ENCODE measurements around the gene ACOX1. TPM values are rescaled to one million over a fixed set of nuclear protein-coding genes. Genes with fewer than 3 reads are reported as not detected.

ACOX1 gene
- 10 to 100 TPM; 22.5 to 37.6 TPM for total RNA-seq

DNA sequence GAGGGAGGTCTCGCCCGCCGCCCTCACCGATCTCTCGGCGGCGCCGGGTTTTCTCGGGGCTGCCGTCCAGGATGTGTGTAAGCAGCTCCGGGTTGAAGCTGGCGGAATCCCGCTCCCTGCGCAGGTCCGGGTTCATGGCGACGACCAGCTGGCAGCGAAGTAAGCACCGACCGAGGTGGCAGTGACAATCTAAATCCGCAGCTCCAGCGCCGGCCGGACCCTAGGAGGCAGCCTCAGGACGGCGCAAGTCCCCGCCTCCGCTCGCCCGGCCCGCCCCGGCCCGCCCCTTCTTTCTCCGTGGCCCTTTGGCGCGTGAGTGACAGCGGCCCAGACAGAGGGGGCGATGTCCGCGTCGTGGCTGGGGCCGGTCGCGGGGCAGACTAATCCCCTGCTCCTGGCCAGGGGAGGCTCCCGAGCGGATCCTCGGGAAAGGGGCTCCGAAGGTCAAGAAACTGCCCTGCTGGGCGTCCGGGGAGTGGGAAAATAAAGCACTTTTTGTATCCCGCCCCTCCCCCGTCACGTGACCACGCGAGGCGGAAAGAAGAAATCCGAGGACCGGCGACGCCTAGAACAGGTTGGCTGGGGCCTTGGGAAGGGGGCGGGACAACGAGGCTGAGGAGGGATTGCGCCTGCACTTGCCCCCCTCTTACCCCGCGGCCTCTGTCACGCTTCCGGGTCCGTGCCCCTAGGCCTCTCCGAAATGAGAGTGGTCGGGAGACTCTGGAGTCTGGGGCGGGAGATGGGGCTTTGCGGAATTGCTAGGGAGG is at the start of gene ACOX1, which contains the start of gene TEN1:
ACOX1 (minus strand) TSS at position 229 of the 767 bp plus-strand sequence; CDS start at position 136, 93 bp downstream.
TEN1 (plus strand) TSS at position 303 of the 767 bp plus-strand sequence. CDS start 6,953 bp downstream, outside the sequence.
- H3K36me3 ChIP-seq, result no peaks in the 10 kb centered on the region
- peak; percentile 97 for ATAC-seq (ENCODE audit: insufficient number of reproducible peaks, low FRiP score, low read depth)
- H3K4me1 ChIP-seq (ENCODE audit: control insufficient read depth in 1 of 2, low read depth in 2 of 2), result peaks cover 19 to 36% of the 10 kb centered on the region in 2 donors
- TF ChIP-seq, protein P1, sequence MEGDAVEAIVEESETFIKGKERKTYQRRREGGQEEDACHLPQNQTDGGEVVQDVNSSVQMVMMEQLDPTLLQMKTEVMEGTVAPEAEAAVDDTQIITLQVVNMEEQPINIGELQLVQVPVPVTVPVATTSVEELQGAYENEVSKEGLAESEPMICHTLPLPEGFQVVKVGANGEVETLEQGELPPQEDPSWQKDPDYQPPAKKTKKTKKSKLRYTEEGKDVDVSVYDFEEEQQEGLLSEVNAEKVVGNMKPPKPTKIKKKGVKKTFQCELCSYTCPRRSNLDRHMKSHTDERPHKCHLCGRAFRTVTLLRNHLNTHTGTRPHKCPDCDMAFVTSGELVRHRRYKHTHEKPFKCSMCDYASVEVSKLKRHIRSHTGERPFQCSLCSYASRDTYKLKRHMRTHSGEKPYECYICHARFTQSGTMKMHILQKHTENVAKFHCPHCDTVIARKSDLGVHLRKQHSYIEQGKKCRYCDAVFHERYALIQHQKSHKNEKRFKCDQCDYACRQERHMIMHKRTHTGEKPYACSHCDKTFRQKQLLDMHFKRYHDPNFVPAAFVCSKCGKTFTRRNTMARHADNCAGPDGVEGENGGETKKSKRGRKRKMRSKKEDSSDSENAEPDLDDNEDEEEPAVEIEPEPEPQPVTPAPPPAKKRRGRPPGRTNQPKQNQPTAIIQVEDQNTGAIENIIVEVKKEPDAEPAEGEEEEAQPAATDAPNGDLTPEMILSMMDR (IDR thresholded peaks at IDR 0.05), result no peak
- DNase-seq (ENCODE audit: low spot score), result peak; percentile 94
- no peaks in the 10 kb centered on the region for H3K27me3 ChIP-seq (replicated peaks; ENCODE audit: insufficient read depth)
- H3K9me3 ChIP-seq, result no peaks in the 10 kb centered on the region
- H3K4me3 ChIP-seq, result peak within 1 kb of the TSS; percentile 84
- peak within 1 kb of the TSS; percentile 99 for H3K27ac ChIP-seq

DNA sequence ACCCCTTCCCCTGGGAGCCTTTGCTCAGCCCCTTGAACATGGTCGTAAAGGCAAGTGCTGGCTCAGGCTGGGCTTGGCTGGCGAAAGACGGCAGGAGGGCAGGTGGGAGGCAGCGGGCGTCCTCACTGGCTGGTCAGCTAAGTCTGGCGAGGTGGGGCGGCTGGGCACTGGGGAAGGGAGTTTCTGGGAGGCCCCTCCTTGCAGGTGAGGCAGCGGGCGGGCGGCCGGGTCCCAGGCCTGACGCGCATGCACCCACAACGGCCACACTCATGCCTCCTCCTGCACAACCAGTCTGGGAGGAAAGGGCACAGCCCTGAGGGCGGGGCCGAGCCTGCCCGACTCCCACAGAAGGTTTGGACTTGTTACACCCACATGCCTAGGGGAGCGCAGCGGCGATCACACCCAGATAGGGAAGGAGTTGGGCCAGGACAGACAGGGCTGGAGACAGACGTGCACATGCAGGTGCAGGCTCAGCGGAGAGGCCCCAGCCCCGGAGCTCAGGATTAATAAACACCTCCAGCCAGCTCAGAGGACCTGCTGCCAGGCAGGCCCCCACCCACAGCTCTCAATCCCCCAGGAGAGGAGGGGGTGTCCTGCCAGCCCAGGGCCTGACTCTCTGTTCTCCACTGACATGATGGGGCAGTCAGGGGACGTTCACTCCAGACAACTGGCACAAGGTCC is 48.3 kb upstream of the ACOX1 start, which contains the start of gene EVPL:
EVPL (minus strand) TSS at position 148 of the 681 bp plus-strand sequence; CDS start at position 40, 108 bp downstream.
- Histone ChIP-seq H3K27ac (no peak within 1 kb of the TSS), H3K4me3 (no peak within 1 kb of the TSS)

GRCh38 chr17:76026714-76027158 is 47.8 kb upstream of the ACOX1 start:
- Histone ChIP-seq H3K27me3 (replicated peaks; ENCODE audit: insufficient read depth) (no peaks in the 10 kb centered on the region), H3K27ac (no peak overlapping the region), H3K4me3 (no peak overlapping the region), H3K4me1 (ENCODE audit: control insufficient read depth in 1 of 2, low read depth in 2 of 2) (no peaks in the 10 kb centered on the region), H3K36me3 (no peaks in the 10 kb centered on the region), H3K9me3 (no peaks in the 10 kb centered on the region)
- DNase-seq (ENCODE audit: low spot score) (no peak), ATAC-seq (ENCODE audit: insufficient number of reproducible peaks, low FRiP score, low read depth) (no peak)
- TF ChIP-seq, protein P1 (IDR thresholded peaks at IDR 0.05), result no peak

More for the DNA sequence above, 48.3 kb upstream of the ACOX1 start, which contains the start of gene EVPL:
- no peak for ATAC-seq (ENCODE audit: insufficient number of reproducible peaks, low FRiP score, low read depth)
- H3K27me3 ChIP-seq (replicated peaks; ENCODE audit: insufficient read depth), result no peaks in the 10 kb centered on the region
- TF ChIP-seq, protein P1 (IDR thresholded peaks at IDR 0.05), result no peak
- H3K9me3 ChIP-seq, result no peaks in the 10 kb centered on the region
- H3K36me3 ChIP-seq, result no peaks in the 10 kb centered on the region
- H3K4me1 ChIP-seq (ENCODE audit: control insufficient read depth in 1 of 2, low read depth in 2 of 2), result no peaks in the 10 kb centered on the region
- no peak for DNase-seq (ENCODE audit: low spot score)

GRCh38 chr17:76025294-76025693 is 46.3 kb upstream of the ACOX1 start:
- H3K36me3 ChIP-seq, result no peaks in the 10 kb centered on the region
- H3K27me3 ChIP-seq (replicated peaks; ENCODE audit: insufficient read depth), result no peaks in the 10 kb centered on the region
- no peaks in the 10 kb centered on the region for H3K4me1 ChIP-seq (ENCODE audit: control insufficient read depth in 1 of 2, low read depth in 2 of 2)
- no peaks in the 10 kb centered on the region for H3K9me3 ChIP-seq
- ATAC-seq (ENCODE audit: insufficient number of reproducible peaks, low FRiP score, low read depth), result no peak
- no peak overlapping the region for H3K27ac ChIP-seq
- DNase-seq (ENCODE audit: low spot score), result no peak
- TF ChIP-seq, protein P1 (IDR thresholded peaks at IDR 0.05), result no peak
- H3K4me3 ChIP-seq, result no peak overlapping the region

DNA sequence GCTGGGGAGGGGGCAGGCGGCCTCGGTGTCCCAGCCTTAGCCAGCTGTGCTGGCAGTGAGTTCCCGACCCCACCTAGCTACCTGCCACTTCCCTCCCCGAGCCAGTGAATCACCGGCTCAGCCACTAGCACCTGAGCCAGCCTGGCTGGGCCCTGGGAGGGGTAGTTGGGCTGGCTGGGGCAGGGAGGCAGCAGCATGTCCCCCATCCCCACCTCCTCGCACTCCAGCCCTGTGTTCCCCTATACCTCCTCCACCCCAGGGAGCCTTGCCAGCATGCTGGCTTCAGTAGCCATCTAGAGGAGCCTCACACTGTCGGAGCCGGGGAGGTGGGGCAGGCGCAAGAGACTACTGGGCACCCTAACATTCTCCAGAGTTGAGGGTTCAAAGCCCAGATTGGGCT is 45.4 kb upstream of the ACOX1 start:
- Histone ChIP-seq H3K4me1 (ENCODE audit: control insufficient read depth in 1 of 2, low read depth in 2 of 2) (no peaks in the 10 kb centered on the region), H3K27me3 (replicated peaks; ENCODE audit: insufficient read depth) (no peaks in the 10 kb centered on the region), H3K9me3 (no peaks in the 10 kb centered on the region), H3K27ac (no peak overlapping the region), H3K36me3 (no peaks in the 10 kb centered on the region), H3K4me3 (no peak overlapping the region)
- no peak for DNase-seq (ENCODE audit: low spot score)
- TF ChIP-seq, protein P1 (IDR thresholded peaks at IDR 0.05), result no peak
- ATAC-seq (ENCODE audit: insufficient number of reproducible peaks, low FRiP score, low read depth), result no peak
